Vagina (tissue), 2 donors: ENCODE results near the gene RPS6KA2. TPM values are rescaled to one million over a fixed set of nuclear protein-coding genes. Genes with fewer than 3 reads are reported as not detected.

Experiments
- DNase-seq, 2 donors: peaks; one replicate each; pipeline ENCODE4 v3.0.0-alpha.2; 2017; ENCODE audit errors: extremely low spot score in 2 of 2
- H3K27ac ChIP-seq: fragments of 200-600 bp; sonication (generic); one replicate; pipeline ENCODE4 v1.5.1; 2019
- H3K27me3 ChIP-seq: fragments of 200-600 bp; sonication (generic); one replicate; pipeline ENCODE4 v1.5.1; 2019
- H3K36me3 ChIP-seq, 2 donors: fragments of 200-600 bp; sonication (generic); one replicate each; pipeline ENCODE4 v1.5.1; 2017 to 2019
- H3K4me1 ChIP-seq: fragments of 200-600 bp; sonication (generic); one replicate; pipeline ENCODE4 v1.5.1; 2019
- H3K4me3 ChIP-seq, 2 donors: fragments of 200-600 bp; sonication (generic); 1 replicate in 1 of 2; 2 replicates in 1 of 2; pipeline ENCODE4 v1.5.1; 2016 to 2019
- H3K9me3 ChIP-seq: fragments of 200-600 bp; sonication (generic); one replicate; pipeline ENCODE4 v1.5.1; 2019
- CTCF ChIP-seq, 3 experiments: fragments of 450-650 bp in 2 of 3; fragments of 200-600 bp in 1 of 3; sonication (generic) in 1 of 3; IDR thresholded peaks; one replicate each; pipeline ENCODE4 v1.5.1; 2017 to 2019; ENCODE audit warnings: antibody characterized with exemption in 3 of 3, mild to moderate bottlenecking in 2 of 3, moderate library complexity in 2 of 3
- POLR2A ChIP-seq, 2 donors: fragments of 450-650 bp; IDR thresholded peaks; one replicate each; pipeline ENCODE4 v1.6.1; 2017; ENCODE audit warnings: antibody characterized with exemption in 2 of 2, mild to moderate bottlenecking in 2 of 2, moderate library complexity in 2 of 2
- POLR2AphosphoS5 ChIP-seq, 2 donors: sonication (generic); formaldehyde crosslinking; IDR thresholded peaks; one replicate each; pipeline ENCODE4 v1.9.0; 2017; ENCODE audit warnings: antibody characterized with exemption in 2 of 2, mild to moderate bottlenecking in 2 of 2, low read depth in 1 of 2; ENCODE audit not compliant: insufficient read depth in 1 of 2
- intact Hi-C: fragments of 100-400 bp; cut with DNase I; formaldehyde crosslinking; loops from one replicate; pipeline ENCODE4 v1.15.1; 2023
- total RNA-seq: library from RNA; depleted of rRNA; stranded (reverse); fragments of >200 nt; gene quantifications from one replicate; pipeline ENCODE4 v1.2.3, GENCODE V29; 2016

Gene RPS6KA2
- total RNA-seq, 1 donor from 2014 or later, result 65.1 TPM

GRCh38 chr6:166514196-166514595 is 112.9 kb downstream of the RPS6KA2 start:
- Histone ChIP-seq H3K4me3 (no peak overlapping the region), H3K27ac (no peak overlapping the region), H3K9me3 (no peaks in the 10 kb centered on the region), H3K4me1 (no peaks in the 10 kb centered on the region), H3K36me3 (peaks cover 0 to 1% of the 10 kb centered on the region in 2 donors), H3K27me3 (no peaks in the 10 kb centered on the region)
- TF ChIP-seq POLR2A (IDR thresholded peaks at IDR 0.05) (no peak), CTCF (IDR thresholded peaks at IDR 0.05) (no peak), POLR2AphosphoS5 (IDR thresholded peaks at IDR 0.05; ENCODE audit: insufficient read depth in 1 of 2, low read depth in 1 of 2) (no peak)
- intact Hi-C loops, result no loop called here
- no peak for DNase-seq

GRCh38 chr6:166512567-166512966 is 114.5 kb downstream of the RPS6KA2 start:
- no peaks in the 10 kb centered on the region for H3K9me3 ChIP-seq
- no peak overlapping the region for H3K27ac ChIP-seq
- TF ChIP-seq POLR2A (IDR thresholded peaks at IDR 0.05), result no peak
- DNase-seq, result no peak
- no peak overlapping the region for H3K4me3 ChIP-seq
- no peaks in the 10 kb centered on the region for H3K4me1 ChIP-seq
- H3K36me3 ChIP-seq, result peaks cover 0 to 16% of the 10 kb centered on the region in 2 donors
- intact Hi-C loops, result no loop called here
- H3K27me3 ChIP-seq, result no peaks in the 10 kb centered on the region

GRCh38 chr6:166511316-166511715 is 115.7 kb downstream of the RPS6KA2 start:
- H3K36me3 ChIP-seq, result peaks cover 0 to 17% of the 10 kb centered on the region in 2 donors

GRCh38 chr6:166509193-166509592 is 117.9 kb downstream of the RPS6KA2 start:
- intact Hi-C loops, result no loop called here
- Histone ChIP-seq H3K4me3 (no peak overlapping the region), H3K9me3 (no peaks in the 10 kb centered on the region), H3K4me1 (no peaks in the 10 kb centered on the region), H3K27me3 (no peaks in the 10 kb centered on the region), H3K36me3 (peaks cover 0 to 22% of the 10 kb centered on the region in 2 donors), H3K27ac (no peak overlapping the region)
- TF ChIP-seq CTCF (IDR thresholded peaks at IDR 0.05) (no peak), POLR2AphosphoS5 (IDR thresholded peaks at IDR 0.05; ENCODE audit: insufficient read depth in 1 of 2, low read depth in 1 of 2) (no peak), POLR2A (IDR thresholded peaks at IDR 0.05) (no peak)
- DNase-seq, result no peak

More at GRCh38 chr6:166511316-166511715, 115.7 kb downstream of the RPS6KA2 start:
- no peaks in the 10 kb centered on the region for H3K27me3 ChIP-seq
- H3K27ac ChIP-seq, result no peak overlapping the region
- TF ChIP-seq POLR2A (IDR thresholded peaks at IDR 0.05), result no peak
- no peak for TF ChIP-seq POLR2AphosphoS5 (IDR thresholded peaks at IDR 0.05; ENCODE audit: insufficient read depth in 1 of 2, low read depth in 1 of 2)
- no peak for TF ChIP-seq CTCF (IDR thresholded peaks at IDR 0.05)
- H3K4me1 ChIP-seq, result no peaks in the 10 kb centered on the region
- H3K9me3 ChIP-seq, result no peaks in the 10 kb centered on the region
- no peak for DNase-seq
- intact Hi-C loops, result no loop called here
- H3K4me3 ChIP-seq, result no peak overlapping the region

GRCh38 chr6:166508726-166509125 is 118.3 kb downstream of the RPS6KA2 start:
- Histone ChIP-seq H3K27me3 (no peaks in the 10 kb centered on the region), H3K4me3 (no peak overlapping the region), H3K9me3 (no peaks in the 10 kb centered on the region), H3K36me3 (peaks cover 0 to 27% of the 10 kb centered on the region in 2 donors), H3K4me1 (no peaks in the 10 kb centered on the region), H3K27ac (no peak overlapping the region)
- TF ChIP-seq CTCF (IDR thresholded peaks at IDR 0.05) (no peak), POLR2AphosphoS5 (IDR thresholded peaks at IDR 0.05; ENCODE audit: insufficient read depth in 1 of 2, low read depth in 1 of 2) (no peak), POLR2A (IDR thresholded peaks at IDR 0.05) (no peak)
- intact Hi-C loops, result no loop called here
- DNase-seq, result no peak
